Measurements from ENCODE around the gene CBX8.

Gene CBX8

GRCh38 chr17:79839356-79840268 lies 42.7 kb upstream of the CBX8 start, which contains the start of gene CBX4:
CBX4 (minus strand) TSS chr17:79839440; CDS start chr17:79839251, 189 bp downstream.
- peak within 1 kb of the TSS; percentile 82 to 87 for H3K4me3 ChIP-seq
- intact Hi-C loops (cut with DNase I; ENCODE audit: low total_unique reads) = loop anchor here (2.0 to 10.0 kb wide), 2 partner anchors 49 to 75 kb away; no protein-coding TSS in a partner anchor
- DNase-seq = peak; percentile 94 to 98
- peaks cover 9 to 10% (median 9%) of the 10 kb centered on the region in 3 donors for H3K36me3 ChIP-seq
- H3K9me3 ChIP-seq = no peaks in the 10 kb centered on the region
- H3K27me3 ChIP-seq = peaks cover 8 to 76% of the 10 kb centered on the region in 2 donors
- peak within 1 kb of the TSS; percentile 88 to 92 for H3K27ac ChIP-seq
- TF ChIP-seq CTCF (IDR thresholded peaks at IDR 0.05) = peak; percentile 44 to 49
- peaks cover 8 to 79% (median 70%) of the 10 kb centered on the region in 4 donors for H3K4me1 ChIP-seq

GRCh38 chr17:79838522-79839274 lies 41.8 kb upstream of the CBX8 start:
- H3K36me3 ChIP-seq = peaks cover 18 to 19% (median 18%) of the 10 kb centered on the region in 3 donors
- H3K27ac ChIP-seq = peak overlapping the region; percentile 88 to 92
- H3K9me3 ChIP-seq = no peaks in the 10 kb centered on the region
- H3K27me3 ChIP-seq = peaks cover 8 to 76% of the 10 kb centered on the region in 2 donors
- peak overlapping the region; percentile 82 to 87 for H3K4me3 ChIP-seq
- TF ChIP-seq CTCF (IDR thresholded peaks at IDR 0.05) = peak; percentile 2 to 10
- peak in 1 of 2 donors; percentile 78 for DNase-seq
- H3K4me1 ChIP-seq = peaks cover 8 to 70% (median 61%) of the 10 kb centered on the region in 4 donors
- intact Hi-C loops (cut with DNase I; ENCODE audit: low total_unique reads) = no loop called here

GRCh38 chr17:79837888-79838521 lies 41.1 kb upstream of the CBX8 start:
- Histone ChIP-seq H3K36me3 (peaks cover 21 to 23% (median 22%) of the 10 kb centered on the region in 3 donors), H3K4me3 (peak overlapping the region; percentile 82 to 87), H3K9me3 (no peaks in the 10 kb centered on the region), H3K27me3 (peaks cover 8 to 72% of the 10 kb centered on the region in 2 donors), H3K4me1 (peaks cover 8 to 63% (median 55%) of the 10 kb centered on the region in 4 donors), H3K27ac (peak overlapping the region; percentile 88 to 92)
- TF ChIP-seq CTCF (IDR thresholded peaks at IDR 0.05) = peak in 1 of 2 experiments; percentile 7
- no peak for DNase-seq
- intact Hi-C loops (cut with DNase I; ENCODE audit: low total_unique reads) = no loop called here

- peaks cover 21 to 23% (median 22%) of the 10 kb centered on the region in 3 donors for H3K36me3 ChIP-seq
- H3K27me3 ChIP-seq = peaks cover 5 to 71% of the 10 kb centered on the region in 2 donors
- H3K4me1 ChIP-seq = peaks cover 11 to 63% (median 55%) of the 10 kb centered on the region in 4 donors
- peak; percentile 52 to 83 for DNase-seq
- intact Hi-C loops (cut with DNase I; ENCODE audit: low total_unique reads) = no loop called here
- no peak overlapping the region for H3K27ac ChIP-seq
- peak overlapping the region; percentile 82 to 87 for H3K4me3 ChIP-seq
- H3K9me3 ChIP-seq = no peaks in the 10 kb centered on the region
- TF ChIP-seq CTCF (IDR thresholded peaks at IDR 0.05) = no peak
Observed at GRCh38 chr17:79836972-79837887, 40.4 kb upstream of the CBX8 start.
